Prostate gland (tissue), 2 donors: ENCODE results near the gene EPB42. TPM values are rescaled to one million over a fixed set of nuclear protein-coding genes. Genes with fewer than 3 reads are reported as not detected.

Source experiments
- DNase-seq: peaks from one replicate; pipeline ENCODE4 v3.0.0-alpha.2; 2019; ENCODE audit warnings: low spot score
- H3K27ac ChIP-seq, 2 donors: fragments of 200-600 bp; sonication (generic); 2 replicates each; pipeline ENCODE4 v1.5.1; 2017 to 2019
- H3K27me3 ChIP-seq: fragments of 200-600 bp; sonication (generic); replicated peaks from 2 replicates; pipeline ENCODE4 v1.5.1; 2019; ENCODE audit not compliant: insufficient read depth
- H3K36me3 ChIP-seq, 2 donors: fragments of 200-600 bp; sonication (generic); 1 replicate in 1 of 2; 2 replicates in 1 of 2; pipeline versions ENCODE4 v1.5.1 to v1.8.1; 2017 to 2019
- H3K4me1 ChIP-seq: fragments of 200-600 bp; sonication (generic); replicated peaks from 2 replicates; pipeline ENCODE4 v1.5.1; 2019
- H3K4me3 ChIP-seq, 2 donors: fragments of 200-600 bp; sonication (generic); 2 replicates each; pipeline ENCODE4 v1.5.1; 2017 to 2019
- H3K9me3 ChIP-seq: fragments of 200-600 bp; sonication (generic); 2 replicates; pipeline ENCODE4 v1.5.1; 2017
- CTCF ChIP-seq, 4 experiments: fragments of 200-600 bp in 2 of 4; fragments of 450-650 bp in 2 of 4; sonication (generic) in 2 of 4; IDR thresholded peaks; 1 replicate in 3 of 4; 2 replicates in 1 of 4; pipeline ENCODE4 v1.5.1; 2016 to 2019; ENCODE audit warnings: antibody characterized with exemption in 4 of 4, mild to moderate bottlenecking in 2 of 4, moderate library complexity in 2 of 4
- POLR2A ChIP-seq: fragments of 450-650 bp; IDR thresholded peaks from one replicate; pipeline ENCODE4 v1.6.1; 2016; ENCODE audit warnings: antibody characterized with exemption, mild to moderate bottlenecking
- POLR2AphosphoS5 ChIP-seq: sonication (generic); formaldehyde crosslinking; IDR thresholded peaks from one replicate; pipeline ENCODE4 v1.6.1; 2017; ENCODE audit warnings: antibody characterized with exemption
- WGBS: methylation state at CpG from one replicate; pipeline ENCODE4 v1.1.5; 2018; 5-methylcytosine and 5-hydroxymethylcytosine counted together
- intact Hi-C: fragments of 100-400 bp; cut with DNase I; formaldehyde crosslinking; loops from one replicate; pipeline ENCODE4 v1.14.2; 2022
- small RNA-seq, 2 donors: library from RNA; depleted of rRNA; stranded (forward); fragments of <200 nt; gene quantifications; one replicate each; pipeline ENCODE3, GENCODE V24; 2016
- total RNA-seq, 2 donors: library from RNA; depleted of rRNA; stranded (reverse); fragments of >200 nt; gene quantifications; one replicate each; pipeline ENCODE4 v1.1.0, GENCODE V29; 2016

The EPB42 gene
- total RNA-seq, 2 donors from 2014 or later: 1.4 TPM; not detected in 1

- DNase-seq: no peak
- WGBS: 70% methylated on average over 2 of the region's 2 CpGs
- no peak overlapping the region for H3K4me3 ChIP-seq
- H3K27me3 ChIP-seq: no peaks in the 10 kb centered on the region
- H3K36me3 ChIP-seq: no peaks in the 10 kb centered on the region
- no peak overlapping the region for H3K27ac ChIP-seq
- H3K9me3 ChIP-seq: no peaks in the 10 kb centered on the region
- H3K4me1 ChIP-seq: no peaks in the 10 kb centered on the region
- TF ChIP-seq CTCF (IDR thresholded peaks at IDR 0.05): no peak
- no peak for TF ChIP-seq POLR2AphosphoS5
- TF ChIP-seq POLR2A: no peak
- intact Hi-C loops: no loop called here
These were observed 55.0 kb downstream of the EPB42 start for GRCh38 chr15:43165801-43166325.

- H3K36me3 ChIP-seq: peaks cover 0 to 3% of the 10 kb centered on the region in 2 donors
- no peak overlapping the region for H3K27ac ChIP-seq
- DNase-seq: no peak
- H3K9me3 ChIP-seq: no peaks in the 10 kb centered on the region
- TF ChIP-seq CTCF (IDR thresholded peaks at IDR 0.05) (no peak), POLR2A (no peak), POLR2AphosphoS5 (no peak)
- no peaks in the 10 kb centered on the region for H3K27me3 ChIP-seq
- H3K4me3 ChIP-seq: no peak overlapping the region
- intact Hi-C loops: no loop called here
- H3K4me1 ChIP-seq: no peaks in the 10 kb centered on the region
These were observed 67.5 kb downstream of the EPB42 start for GRCh38 chr15:43153269-43153668.

GRCh38 chr15:43151688-43152087 lies 69.1 kb downstream of the EPB42 start:
- no peaks in the 10 kb centered on the region for H3K27me3 ChIP-seq
- no peaks in the 10 kb centered on the region for H3K4me1 ChIP-seq
- no peak overlapping the region for H3K27ac ChIP-seq
- 78% methylated on average over 2 of the region's 2 CpGs for WGBS
- H3K36me3 ChIP-seq: peaks cover 0 to 3% of the 10 kb centered on the region in 2 donors
- no peak overlapping the region for H3K4me3 ChIP-seq
- H3K9me3 ChIP-seq: no peaks in the 10 kb centered on the region
- DNase-seq: no peak
- intact Hi-C loops: no loop called here
- no peak for TF ChIP-seq POLR2AphosphoS5
- no peak for TF ChIP-seq POLR2A
- TF ChIP-seq CTCF (IDR thresholded peaks at IDR 0.05): no peak

- no peak for TF ChIP-seq POLR2AphosphoS5
- no peaks in the 10 kb centered on the region for H3K4me1 ChIP-seq
- intact Hi-C loops: no loop called here
- H3K4me3 ChIP-seq: no peak overlapping the region
- H3K27me3 ChIP-seq: no peaks in the 10 kb centered on the region
- H3K9me3 ChIP-seq: no peaks in the 10 kb centered on the region
- no peak overlapping the region for H3K27ac ChIP-seq
- WGBS: 92% methylated on average over 5 of the region's 5 CpGs
- DNase-seq: no peak
- peaks cover 0 to 3% of the 10 kb centered on the region in 2 donors for H3K36me3 ChIP-seq
These were observed 70.5 kb downstream of the EPB42 start for GRCh38 chr15:43150191-43150929.

Small RNA genes lying within 50 kb of the gene (small RNA-seq; reads per million reads assigned to genes)
- gene RF00019: 0 reads per million in 2 donors

Other genes starting within 250 kb of the EPB42 start
- 10 to 100 TPM; 27.2 to 28.0 TPM for gene UBR1, start 115.0 kb downstream of the EPB42 start, total RNA-seq
- 10 to 100 TPM; 34.4 to 35.4 TPM for gene TMEM62, start 87.4 kb downstream of the EPB42 start, total RNA-seq
- 10 to 100 TPM; 63.6 to 91.9 TPM for gene CCNDBP1, start 35.6 kb downstream of the EPB42 start, total RNA-seq
- gene TGM5, start 45.9 kb upstream of the EPB42 start, total RNA-seq: 10 to 100 TPM in 1 of 2 donors, 1 to 10 TPM in 1; 1.6 to 11.3 TPM
- gene TGM7, start 81.2 kb upstream of the EPB42 start, total RNA-seq: 1 to 10 TPM in 1 of 2 donors, not detected in 1; 2.7 TPM
- gene LCMT2, start 109.6 kb upstream of the EPB42 start, total RNA-seq: 1 to 10 TPM; 6.8 to 7.4 TPM
- gene ZSCAN29, start 150.0 kb upstream of the EPB42 start, total RNA-seq: 10 to 100 TPM; 18.3 to 26.2 TPM
- gene TUBGCP4, start 150.1 kb upstream of the EPB42 start, total RNA-seq: 10 to 100 TPM; 13.5 to 13.8 TPM